ENCODE results near the gene CORIN.
"Not testable (repeated sequence)": the region's sequence is repeated elsewhere in the genome, so short reads cannot be mapped to it uniquely, and the experiment has no call there.

CORIN gene

DNA sequence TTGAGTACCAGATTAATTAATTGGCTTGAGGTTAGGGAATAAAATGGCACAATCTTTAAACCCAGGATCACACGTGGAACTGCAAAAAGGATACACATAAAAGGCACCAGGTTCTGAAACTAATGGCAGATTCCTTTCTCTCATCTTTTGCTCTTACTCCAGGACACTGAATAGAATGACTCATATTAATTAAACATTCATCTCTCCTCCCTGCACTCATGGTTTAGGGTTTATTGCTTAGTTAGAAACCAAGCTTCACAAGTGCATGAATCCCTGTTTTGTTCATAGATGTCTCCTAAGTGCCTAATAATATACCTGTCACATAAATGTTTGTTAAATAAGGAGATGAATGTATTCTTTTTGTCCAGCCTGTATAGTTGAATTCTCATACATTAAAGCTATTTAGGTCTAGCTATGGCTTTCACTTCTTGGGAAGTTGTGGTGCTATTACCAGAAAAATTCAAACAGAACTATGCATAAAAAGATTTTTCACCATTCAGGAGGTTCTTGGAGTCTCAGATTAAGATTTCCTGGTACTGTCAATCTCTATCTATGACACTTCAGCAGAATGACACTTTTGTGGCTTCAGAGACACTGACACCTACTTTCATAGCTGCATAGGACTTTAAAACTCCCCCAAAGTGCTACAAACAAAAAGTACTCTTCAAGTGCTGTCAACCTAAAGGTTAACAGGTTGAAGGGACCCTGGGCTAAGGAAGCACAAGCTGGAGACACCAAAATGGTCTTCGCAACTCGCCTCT is 7.4 kb downstream of the CORIN start:
- DNase-seq, result no peak

DNA sequence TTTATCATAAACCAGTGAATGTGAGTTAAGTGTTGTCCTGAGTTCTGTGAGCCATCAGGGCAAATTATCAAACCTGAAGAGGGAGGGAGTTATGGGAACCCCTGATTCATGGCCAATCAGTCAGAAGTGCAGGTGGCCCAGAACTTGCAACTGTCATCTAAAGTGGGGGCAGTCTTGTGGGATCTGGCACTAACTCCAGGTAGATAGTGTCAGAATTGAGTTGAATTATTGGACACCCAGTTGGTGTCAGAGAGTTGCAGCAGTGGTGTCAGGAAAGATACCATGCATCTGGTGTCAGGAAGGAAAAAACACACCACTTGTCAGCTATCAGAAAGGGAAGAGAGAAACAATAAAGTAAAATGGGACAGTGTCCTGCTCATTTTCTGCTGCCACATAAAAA is 8.4 kb downstream of the CORIN start:
- DNase-seq, result no peak

DNA sequence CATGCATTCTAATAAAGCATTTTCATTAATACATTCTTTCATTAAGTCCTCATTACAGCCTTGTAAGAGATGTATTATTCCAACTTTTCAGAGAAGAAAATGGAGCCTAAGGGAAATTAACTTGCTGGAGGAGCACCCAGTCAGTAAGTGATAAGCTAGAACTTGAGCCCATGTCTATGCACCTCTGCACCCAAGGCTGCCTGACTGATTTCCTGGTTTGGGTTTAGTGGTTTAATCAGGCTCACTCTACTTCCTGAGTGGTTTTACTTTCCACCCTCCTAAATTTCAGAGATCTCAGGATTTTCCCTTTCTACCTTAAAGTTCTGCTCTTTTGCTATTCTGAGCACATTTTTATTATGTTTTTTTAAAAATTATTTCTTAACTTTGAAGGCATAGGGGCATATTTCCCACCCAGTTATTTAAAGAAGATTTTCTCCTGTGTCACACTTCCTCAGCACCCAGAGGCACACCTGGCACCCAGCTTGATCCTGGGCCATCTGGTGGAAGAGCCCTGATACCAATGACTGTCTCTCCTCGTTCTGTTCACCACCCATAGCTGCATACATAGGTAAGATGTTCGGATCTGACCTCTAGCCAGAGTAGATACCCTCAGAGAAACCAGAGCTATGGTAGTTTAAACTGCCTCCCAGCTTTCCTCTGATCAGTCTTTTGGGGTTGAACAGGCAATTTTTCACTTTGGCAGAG is 10.4 kb downstream of the CORIN start:
- no peak for DNase-seq

DNA sequence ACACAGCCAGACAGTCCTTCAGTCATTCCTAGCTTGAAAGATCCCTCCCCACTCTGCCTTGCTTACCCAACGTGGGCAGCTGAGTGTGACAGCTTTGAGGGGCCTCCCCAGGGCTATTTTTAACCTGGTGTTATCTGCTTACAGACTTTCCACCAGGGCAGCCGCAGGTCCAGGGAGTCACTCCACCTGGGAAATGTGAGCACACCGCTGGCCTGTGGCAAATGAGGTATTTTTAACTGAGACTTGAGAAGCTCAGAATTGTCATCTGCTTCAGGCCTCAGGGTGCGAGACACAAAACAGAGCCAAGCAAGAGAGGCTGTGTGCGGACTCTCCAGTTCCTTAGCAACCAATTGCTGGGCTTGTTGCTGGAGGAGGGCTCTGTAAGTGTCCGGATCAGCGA is 13.0 kb downstream of the CORIN start:
- no peak for DNase-seq

DNA sequence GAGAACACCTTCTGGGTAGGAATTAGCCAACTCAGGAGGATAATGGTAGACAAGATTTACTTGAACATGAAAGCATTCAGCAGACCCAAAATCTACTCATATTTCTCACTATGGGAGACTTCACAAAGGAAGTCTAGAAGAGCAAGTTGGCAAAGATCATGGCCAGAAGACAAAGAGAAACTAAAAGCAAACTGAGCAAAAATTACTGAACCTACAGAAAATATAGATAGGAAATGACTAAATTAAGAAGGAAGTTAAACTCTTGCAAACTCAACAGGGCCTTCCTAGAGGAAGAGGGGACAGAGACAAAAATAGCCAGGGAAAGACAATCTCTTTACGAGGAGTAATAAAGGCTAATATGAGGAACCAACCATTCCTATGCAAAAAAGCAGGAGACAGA is 18.7 kb downstream of the CORIN start:
- DNase-seq, result no peak

DNA sequence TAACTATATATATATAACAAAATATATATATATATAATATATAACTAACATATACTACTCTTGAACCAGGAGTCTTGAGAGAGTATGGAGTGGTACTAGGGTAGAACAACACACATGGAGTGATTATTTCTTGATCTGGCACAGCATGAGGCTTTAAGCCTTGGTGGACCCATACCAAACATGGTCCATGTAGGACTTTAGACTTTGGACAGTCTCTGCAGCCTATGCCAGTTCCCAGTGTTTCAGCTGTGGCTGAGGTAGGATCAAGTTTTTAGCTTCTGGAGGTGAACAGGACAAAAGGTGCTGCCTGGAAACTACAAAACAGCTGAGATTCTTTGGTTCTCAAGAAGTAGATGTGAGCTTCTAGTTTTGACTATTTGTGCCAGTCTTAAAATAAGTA is 20.6 kb downstream of the CORIN start:
- no peak for DNase-seq

DNA sequence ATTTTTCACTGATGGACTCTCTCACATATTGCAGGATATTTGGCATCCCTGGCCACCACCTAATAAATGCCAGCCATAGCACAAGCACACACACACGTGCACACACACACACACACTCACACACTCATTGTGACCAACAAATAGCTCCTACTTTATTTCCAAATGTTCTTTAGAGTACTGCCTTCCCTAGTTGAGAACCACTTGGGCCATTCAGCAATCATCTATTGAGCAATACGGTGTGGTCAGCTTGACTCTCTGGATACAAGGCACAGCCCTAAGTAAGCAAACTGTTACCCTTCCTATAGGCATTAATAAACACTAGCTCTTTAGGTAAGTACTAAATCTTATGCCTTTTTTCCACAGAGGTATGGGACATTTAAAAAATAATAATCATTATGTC is 21.1 kb downstream of the CORIN start:
- no peak for DNase-seq

DNA sequence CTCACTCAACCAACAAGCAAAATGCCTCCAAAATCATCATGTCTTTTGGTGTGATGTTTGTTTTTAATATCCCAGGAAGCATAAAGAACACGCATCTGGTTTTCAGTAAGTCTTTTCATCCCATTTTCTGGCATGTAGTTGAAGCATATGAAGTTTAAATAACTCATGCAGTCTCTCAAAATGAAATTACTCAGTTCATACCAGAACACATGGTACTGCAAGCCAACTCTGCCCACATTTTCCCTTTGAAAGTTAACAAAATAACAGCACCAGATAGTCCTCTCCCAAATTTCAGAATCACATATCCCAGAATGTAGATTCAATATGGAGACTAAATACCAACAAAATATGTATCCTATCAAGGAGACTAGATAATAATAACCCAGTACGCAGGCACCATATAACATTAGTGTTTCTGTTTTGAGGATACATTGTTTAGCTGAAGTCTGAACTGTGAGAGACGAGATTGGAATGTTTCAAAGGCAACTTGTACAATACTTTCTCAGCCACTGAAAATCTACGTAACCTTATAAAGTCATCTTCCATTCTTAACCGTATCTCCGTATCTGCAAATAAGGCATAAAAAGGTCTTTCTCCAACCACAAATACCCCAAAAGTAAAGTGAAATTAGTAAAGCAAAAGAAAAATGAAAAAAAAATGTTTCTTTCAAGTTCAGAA is 23.1 kb downstream of the CORIN start:
- no peak for DNase-seq

DNA sequence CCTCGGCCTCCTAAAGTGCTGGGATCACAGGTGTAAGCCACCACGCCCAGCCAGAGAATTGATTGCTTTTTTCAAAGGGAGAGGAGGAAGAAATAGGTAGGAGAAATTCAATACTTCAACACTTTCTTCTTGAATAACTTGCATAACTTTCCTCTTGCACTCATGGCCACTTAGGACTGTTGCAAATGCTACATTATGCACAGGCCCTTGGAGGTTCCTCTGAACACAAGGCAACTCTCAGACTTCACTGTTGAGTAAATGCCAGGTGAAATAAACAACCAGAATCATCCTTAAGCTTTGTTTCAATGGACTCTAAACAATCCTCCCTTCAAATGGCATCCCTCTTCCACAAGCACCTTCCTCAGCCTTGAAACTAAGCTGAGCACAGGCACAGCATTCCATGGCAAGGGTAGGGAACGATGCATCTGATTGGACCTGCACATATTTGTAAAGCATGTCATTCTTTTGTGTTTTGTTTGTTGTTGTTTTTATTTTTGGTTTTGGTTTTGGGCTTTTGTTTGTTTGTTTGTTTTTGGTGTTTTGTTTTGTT is 28.1 kb downstream of the CORIN start:
- DNase-seq, result no peak

DNA sequence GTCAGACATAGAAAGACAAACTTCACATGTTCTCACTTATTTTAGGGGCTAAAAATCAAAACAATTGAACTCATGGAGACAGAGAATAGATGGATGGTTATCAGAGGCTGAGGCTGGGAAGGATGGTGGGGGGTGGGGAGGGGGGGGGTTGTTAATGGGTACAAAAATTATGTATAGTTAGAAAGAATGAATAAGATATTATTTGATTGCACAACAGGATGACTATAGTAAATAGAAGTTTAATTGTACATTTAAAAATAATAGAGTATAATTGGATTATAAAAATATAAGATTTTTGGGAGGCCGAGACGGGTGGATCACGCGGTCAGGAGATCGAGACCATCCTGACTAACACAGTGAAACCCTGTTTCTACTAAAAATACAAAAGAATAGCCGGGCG is 33.3 kb downstream of the CORIN start:
- DNase-seq, result no peak

DNA sequence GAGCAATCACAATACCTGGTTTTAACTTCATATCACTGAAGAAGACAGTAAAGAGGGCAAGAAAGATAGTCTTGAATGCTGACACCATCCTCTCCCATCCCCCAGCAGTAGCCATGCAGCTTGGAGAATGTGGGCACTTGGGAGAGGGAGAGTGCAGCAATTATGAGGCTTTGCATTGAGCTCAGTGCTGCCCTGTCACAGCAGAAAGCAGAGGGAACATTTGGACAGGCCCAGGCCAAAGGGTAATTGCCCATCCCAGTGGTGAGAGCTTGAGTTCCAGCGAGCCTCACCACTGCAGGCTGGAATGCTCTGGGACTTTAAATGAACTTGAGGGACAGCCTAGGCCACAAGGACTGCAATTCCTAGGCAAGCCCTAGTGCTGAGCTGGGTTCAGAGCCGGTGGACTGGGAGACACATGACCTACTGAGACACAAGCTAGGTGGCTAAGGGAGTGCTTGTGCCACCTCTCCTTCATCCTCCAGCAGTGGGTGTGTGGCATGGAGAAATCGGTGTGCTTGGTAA is 36.3 kb downstream of the CORIN start:
- DNase-seq, result no peak

DNA sequence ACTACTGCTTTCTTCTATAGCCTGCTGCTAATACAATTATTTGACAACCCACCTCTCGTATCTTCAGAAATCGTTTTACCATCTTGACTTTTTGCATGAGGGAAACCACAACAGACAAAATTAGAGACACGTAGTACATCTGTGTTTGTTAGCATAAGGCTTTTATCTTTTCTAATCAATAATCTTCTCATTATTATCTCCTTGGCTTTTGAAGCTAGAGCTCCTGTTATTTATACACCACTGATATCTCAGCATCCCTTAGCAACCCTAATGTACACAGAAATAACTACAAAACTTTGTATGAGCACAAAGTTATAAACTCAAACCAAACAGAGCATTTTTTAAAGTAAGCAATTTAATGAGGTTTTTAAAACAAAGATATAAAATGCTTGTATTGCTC is 39.7 kb downstream of the CORIN start:
- no peak for DNase-seq

DNA sequence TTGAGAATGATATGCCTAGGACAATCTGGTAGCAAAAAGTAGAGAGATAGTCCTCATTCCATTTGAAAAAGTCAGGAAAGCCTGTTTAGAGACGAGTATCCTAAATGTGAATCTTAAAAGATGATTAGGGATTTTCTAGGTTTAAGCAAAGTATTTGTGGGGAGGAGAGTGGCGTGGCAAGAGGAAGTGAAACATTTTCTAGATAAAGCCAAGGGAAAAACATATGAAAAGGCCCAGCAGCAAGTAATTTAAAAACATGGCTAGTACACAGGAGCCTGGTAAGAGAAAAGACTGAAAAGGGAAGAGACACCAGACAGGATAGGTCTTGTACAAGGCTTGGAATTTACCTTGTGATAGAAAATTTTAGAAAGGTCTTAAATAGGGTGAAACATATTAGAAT is 45.9 kb downstream of the CORIN start:
- no peak for DNase-seq

DNA sequence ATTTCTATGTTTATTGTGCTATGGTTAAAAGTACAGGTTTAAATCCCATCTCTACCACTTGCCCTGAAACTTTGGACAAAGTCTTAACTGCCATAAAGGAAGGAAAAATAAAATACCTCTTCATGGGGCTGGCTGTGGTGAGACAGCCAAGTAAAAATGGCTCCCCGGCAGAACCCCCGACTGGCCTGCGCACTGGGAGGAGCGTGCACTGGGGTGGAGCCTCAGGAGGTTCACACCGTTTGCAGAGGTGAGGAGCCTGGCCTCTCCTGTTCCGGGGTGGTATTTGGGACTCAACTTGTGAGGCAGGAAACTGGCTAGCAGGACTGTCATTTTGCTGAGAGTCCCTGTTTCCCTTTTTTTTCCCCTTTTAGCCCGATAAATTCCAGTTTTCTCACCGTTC is 47.8 kb downstream of the CORIN start:
- DNase-seq, result no peak

DNA sequence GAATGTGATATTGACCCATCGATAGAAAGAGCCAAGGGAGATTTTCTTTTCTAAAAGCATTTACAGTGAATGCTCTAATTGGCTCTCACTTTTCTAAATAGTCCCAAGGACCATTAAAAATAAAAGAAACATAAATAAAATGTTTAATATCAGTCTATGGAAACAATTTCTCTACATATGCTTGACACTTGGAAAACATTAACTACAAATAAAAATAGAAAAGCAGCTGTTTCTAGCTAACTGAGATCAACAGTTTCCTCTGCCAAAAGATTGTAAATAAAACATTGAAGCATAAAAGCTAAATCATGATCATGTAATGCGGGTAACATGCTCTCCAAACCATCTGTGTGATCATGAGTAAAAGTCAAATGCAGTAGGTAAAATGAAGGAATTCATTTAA is 49.7 kb downstream of the CORIN start:
- DNase-seq, result no peak

DNA sequence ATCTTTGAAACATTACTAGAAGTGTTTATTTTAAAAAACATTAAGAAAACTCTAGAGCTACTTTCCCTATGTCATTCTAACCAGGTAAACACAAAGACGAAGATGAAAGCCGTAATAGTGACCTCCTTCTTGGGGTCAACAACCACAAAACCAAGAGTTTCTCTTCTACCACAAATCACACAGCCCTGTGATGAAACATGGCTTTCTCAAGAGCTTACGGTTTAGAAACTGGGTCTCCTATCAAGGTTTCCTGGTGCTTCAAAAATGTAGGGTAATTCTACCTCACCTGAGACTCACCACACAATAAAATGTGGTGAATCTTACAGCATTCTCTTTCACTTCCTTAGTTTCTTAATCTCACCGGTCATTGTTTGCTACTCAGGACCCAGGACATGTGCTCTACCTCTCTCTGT is 50.9 kb downstream of the CORIN start:
- DNase-seq, result no peak

DNA sequence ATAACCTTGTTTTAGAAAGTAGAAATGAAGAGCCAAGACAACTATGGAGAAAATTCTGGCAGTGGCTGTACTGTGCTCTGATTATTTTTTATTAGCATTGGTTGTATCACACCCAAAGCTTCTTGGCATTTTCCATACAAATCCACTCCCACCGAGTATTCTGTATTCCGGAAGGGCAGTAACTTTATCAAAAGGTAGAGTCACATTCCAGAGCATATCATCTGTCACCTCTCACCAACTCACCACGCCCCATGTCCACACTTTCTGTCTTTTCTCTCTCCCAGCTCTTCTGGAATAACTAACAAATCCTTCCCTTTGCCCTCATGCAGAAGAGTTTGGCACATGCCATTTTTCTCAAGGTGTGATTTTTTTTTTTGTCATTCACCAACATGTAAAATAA is 52.7 kb downstream of the CORIN start:
- DNase-seq, result no peak

DNA sequence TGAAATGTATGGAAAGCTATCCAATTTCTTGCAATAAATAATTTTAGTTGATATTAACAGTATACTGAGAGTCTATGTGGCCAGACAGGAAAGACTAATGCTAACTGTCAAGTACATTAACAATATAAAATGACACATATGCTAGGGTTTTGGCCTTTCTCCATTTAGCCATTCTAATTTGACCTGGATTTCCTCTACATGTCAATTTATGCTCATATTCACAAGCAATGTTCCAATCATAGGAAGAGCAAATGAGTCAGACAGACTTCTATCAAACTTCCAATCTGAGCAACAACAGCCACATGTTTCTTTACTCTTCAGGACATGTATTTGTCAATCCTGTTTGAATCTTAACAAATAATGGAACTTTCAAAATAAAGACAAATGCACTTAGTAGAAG is 53.6 kb downstream of the CORIN start:
- DNase-seq, result no peak

DNA sequence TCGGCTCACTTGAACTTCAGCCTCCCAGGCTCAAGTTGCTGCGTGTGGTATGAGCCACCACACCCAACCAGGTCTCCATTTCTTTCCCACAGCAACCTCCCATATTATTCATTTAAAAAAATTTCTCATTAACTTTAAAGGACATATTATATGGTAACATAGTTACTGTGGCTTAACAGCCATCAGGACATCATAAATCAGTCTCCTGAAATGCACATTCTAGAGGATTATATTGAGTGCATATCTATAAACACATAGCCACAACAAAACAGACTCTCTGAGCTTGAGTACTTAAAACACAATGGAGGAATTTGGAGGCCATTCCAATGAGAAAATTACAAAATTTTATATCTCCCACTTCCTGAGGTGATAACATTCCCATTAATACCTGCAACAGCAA is 61.5 kb downstream of the CORIN start:
- DNase-seq, result no peak

DNA sequence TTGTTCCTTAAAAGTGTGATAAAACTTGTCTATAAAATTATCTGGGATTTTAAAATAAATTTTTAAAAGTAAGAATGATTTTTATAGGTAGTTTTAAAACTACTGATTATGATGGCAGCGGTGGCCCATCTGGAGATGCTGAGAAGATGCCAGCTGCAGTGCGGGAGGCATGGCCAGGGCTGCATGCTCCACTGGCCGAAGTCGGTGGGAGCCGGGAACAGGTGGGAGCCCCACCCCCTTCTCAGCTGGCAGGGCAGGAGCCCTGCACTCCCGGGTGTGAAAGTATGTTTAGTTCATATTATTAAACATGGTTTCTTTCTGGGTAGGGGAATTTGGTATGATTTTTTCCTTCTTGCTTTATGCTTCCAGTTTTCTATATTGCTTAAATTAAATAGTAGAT is 63.8 kb downstream of the CORIN start:
- no peak for DNase-seq

DNA sequence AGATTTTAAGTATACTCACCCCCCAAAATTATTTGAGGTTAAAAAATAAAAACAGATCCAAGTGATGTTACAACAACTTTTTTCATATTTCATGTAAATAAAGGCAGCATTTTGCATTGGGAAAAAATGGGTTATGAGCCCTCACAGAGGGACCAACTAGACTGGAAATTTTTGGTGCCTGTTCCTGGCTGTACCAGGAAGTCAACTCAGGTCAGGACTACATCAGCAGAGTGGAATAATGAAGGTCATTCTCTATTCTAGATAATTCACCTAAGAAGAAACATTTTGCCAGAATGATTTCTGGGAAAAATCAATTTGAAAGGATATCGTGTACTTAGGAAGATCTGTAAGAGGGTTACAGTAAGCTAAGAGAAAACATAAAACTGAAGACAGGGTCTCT is 66.8 kb downstream of the CORIN start:
- DNase-seq, result no peak

DNA sequence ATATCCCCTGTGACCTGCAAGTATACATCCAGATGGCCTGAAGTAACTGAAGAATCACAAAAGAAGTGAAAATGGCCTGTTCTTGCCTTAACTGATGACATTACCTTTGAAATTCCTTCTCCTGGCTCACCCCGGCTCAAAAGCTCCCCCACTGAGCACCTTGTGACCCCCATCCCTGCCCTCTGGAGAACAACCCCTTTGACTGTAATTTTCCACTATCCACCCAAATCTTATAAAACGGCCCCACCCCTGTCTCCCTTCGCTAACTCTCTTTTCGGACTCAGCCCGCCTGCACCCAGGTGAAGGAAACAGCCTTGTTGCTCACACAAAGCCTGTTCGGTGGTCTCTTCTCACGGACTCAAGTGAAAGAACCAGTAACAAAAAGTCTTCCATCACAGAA is 69.9 kb downstream of the CORIN start:
- not testable (repeated sequence) for DNase-seq

DNA sequence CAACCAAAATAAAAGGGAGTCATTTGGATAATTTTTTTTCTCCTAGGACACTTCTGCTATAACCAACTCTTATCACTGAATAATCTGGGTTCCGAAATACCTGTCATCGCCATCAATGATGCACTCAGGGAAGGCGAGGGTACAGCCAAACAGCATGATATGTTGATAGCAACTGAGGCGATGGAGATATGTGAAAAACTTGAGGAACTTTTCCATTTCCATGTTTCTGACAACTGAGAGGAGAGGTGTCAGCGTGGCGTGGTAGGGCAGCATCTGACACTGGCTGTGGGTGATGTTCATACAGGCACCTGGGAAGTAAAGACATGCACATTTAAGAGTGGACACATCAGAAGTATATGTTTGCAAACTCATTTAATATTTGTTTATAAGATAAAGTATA is 74.6 kb downstream of the CORIN start:
- DNase-seq, result no peak
